ENCODE data around the gene KCNAB1.

GRCh38 chr3:156132313-156132712, 11.9 kb downstream of the KCNAB1 start:
- TF ChIP-seq ARID4B (CRISPR knock-in tag; IDR thresholded peaks at IDR 0.05; ENCODE audit: borderline replicate concordance) (no peak), MAX (CRISPR knock-in tag; IDR thresholded peaks at IDR 0.05) (no peak), CREB1 (CRISPR knock-in tag; IDR thresholded peaks at IDR 0.05) (no peak), ZNF416 (CRISPR knock-in tag; IDR thresholded peaks at IDR 0.05) (no peak), JUN (CRISPR knock-in tag; IDR thresholded peaks at IDR 0.05) (no peak)

All from WTC11 (cell line).